Measurements from ENCODE around the gene ABHD12.

The ABHD12 gene

GRCh38 chr20:25422032-25422431 is 31.4 kb upstream of the ABHD12 start:
- H3K27me3 ChIP-seq (ENCODE audit: insufficient read depth, poor library complexity, severe bottlenecking): no peaks in the 10 kb centered on the region
- H3K27ac ChIP-seq (replicated peaks): no peak overlapping the region
- no peak for DNase-seq (ENCODE audit: low read depth in 1 of 2, low spot score in 1 of 2)
- TF ChIP-seq POLR2AphosphoS5 (IDR thresholded peaks at IDR 0.05; ENCODE audit: low read depth): no peak
- TF ChIP-seq SPI1 (IDR thresholded peaks at IDR 0.05; ENCODE audit: borderline replicate concordance, low read depth): peak; percentile 38; the same call in 1 of the 2 replicates
- H3K4me3 ChIP-seq (replicated peaks; ENCODE audit: insufficient read depth, low read length): no peak overlapping the region

GRCh38 chr20:25421102-25421501 is 30.5 kb upstream of the ABHD12 start:
- Histone ChIP-seq H3K27ac (replicated peaks) (no peak overlapping the region), H3K4me3 (replicated peaks; ENCODE audit: insufficient read depth, low read length) (no peak overlapping the region), H3K27me3 (ENCODE audit: insufficient read depth, poor library complexity, severe bottlenecking) (no peaks in the 10 kb centered on the region)
- TF ChIP-seq REST (IDR thresholded peaks at IDR 0.05; ENCODE audit: insufficient replicate concordance, low read depth) (no peak), POLR2AphosphoS5 (IDR thresholded peaks at IDR 0.05; ENCODE audit: low read depth) (no peak)
- TF ChIP-seq, protein P1, sequence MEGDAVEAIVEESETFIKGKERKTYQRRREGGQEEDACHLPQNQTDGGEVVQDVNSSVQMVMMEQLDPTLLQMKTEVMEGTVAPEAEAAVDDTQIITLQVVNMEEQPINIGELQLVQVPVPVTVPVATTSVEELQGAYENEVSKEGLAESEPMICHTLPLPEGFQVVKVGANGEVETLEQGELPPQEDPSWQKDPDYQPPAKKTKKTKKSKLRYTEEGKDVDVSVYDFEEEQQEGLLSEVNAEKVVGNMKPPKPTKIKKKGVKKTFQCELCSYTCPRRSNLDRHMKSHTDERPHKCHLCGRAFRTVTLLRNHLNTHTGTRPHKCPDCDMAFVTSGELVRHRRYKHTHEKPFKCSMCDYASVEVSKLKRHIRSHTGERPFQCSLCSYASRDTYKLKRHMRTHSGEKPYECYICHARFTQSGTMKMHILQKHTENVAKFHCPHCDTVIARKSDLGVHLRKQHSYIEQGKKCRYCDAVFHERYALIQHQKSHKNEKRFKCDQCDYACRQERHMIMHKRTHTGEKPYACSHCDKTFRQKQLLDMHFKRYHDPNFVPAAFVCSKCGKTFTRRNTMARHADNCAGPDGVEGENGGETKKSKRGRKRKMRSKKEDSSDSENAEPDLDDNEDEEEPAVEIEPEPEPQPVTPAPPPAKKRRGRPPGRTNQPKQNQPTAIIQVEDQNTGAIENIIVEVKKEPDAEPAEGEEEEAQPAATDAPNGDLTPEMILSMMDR (IDR thresholded peaks at IDR 0.05; ENCODE audit: insufficient read depth, low read length): no peak
- no peak for DNase-seq (ENCODE audit: low read depth in 1 of 2, low spot score in 1 of 2)

GRCh38 chr20:25418776-25419175 is 28.1 kb upstream of the ABHD12 start:
- TF ChIP-seq POLR2AphosphoS5 (IDR thresholded peaks at IDR 0.05; ENCODE audit: low read depth): no peak
- no peak for TF ChIP-seq GABPA (IDR thresholded peaks at IDR 0.05; ENCODE audit: low read depth)
- no peak for TF ChIP-seq REST (IDR thresholded peaks at IDR 0.05; ENCODE audit: insufficient replicate concordance, low read depth)
- no peak for TF ChIP-seq SPI1 (IDR thresholded peaks at IDR 0.05; ENCODE audit: borderline replicate concordance, low read depth)
- TF ChIP-seq, protein P1 (IDR thresholded peaks at IDR 0.05; ENCODE audit: insufficient read depth, low read length): no peak
- H3K27me3 ChIP-seq (ENCODE audit: insufficient read depth, poor library complexity, severe bottlenecking): no peaks in the 10 kb centered on the region
- H3K27ac ChIP-seq (replicated peaks): no peak overlapping the region
- no peak overlapping the region for H3K4me3 ChIP-seq (replicated peaks; ENCODE audit: insufficient read depth, low read length)
- no peak for DNase-seq (ENCODE audit: low read depth in 1 of 2, low spot score in 1 of 2)

DNA sequence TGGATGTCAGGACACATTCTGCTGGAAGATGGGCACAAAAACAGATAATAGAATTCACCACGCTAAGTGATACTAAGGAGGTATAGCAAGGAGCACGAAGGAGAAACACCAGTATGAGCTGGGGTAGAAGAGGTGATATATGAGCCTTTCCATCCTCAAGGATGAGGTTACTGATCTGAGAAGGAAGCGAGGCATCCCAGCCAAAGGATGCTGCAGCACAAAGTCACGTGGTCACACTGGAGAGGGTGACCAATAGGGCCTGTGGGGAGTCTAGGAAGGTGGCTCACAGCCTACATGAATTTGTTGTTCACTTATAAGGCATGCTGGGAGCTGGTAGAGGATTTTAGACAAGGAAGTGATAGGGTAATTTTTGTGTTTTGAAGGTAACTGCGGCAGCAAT is 18.3 kb upstream of the ABHD12 start:
- Histone ChIP-seq H3K27ac (replicated peaks) (no peak overlapping the region), H3K4me3 (replicated peaks; ENCODE audit: insufficient read depth, low read length) (peak overlapping the region; percentile 78), H3K27me3 (ENCODE audit: insufficient read depth, poor library complexity, severe bottlenecking) (no peaks in the 10 kb centered on the region)
- no peak for DNase-seq (ENCODE audit: low read depth in 1 of 2, low spot score in 1 of 2)
- no peak for TF ChIP-seq SPI1 (IDR thresholded peaks at IDR 0.05; ENCODE audit: borderline replicate concordance, low read depth)
- TF ChIP-seq, protein P1 (IDR thresholded peaks at IDR 0.05; ENCODE audit: insufficient read depth, low read length): no peak
- TF ChIP-seq REST (IDR thresholded peaks at IDR 0.05; ENCODE audit: insufficient replicate concordance, low read depth): no peak
- TF ChIP-seq GABPA (IDR thresholded peaks at IDR 0.05; ENCODE audit: low read depth): no peak
- TF ChIP-seq POLR2AphosphoS5 (IDR thresholded peaks at IDR 0.05; ENCODE audit: low read depth): no peak
